HEK293 (cell line): ENCODE measurements around the gene DDX27.

Experiments
- ATF2 ChIP-seq: fragments of 450-650 bp; formaldehyde crosslinking; IDR thresholded peaks from 2 replicates; pipeline ENCODE4 v1.5.1; 2016; ENCODE audit warnings: missing biosample characterization, missing genetic modification characterization, low read depth
- BCL11A ChIP-seq: fragments of 450-650 bp; formaldehyde crosslinking; IDR thresholded peaks from 2 replicates; pipeline ENCODE4 v1.5.1; 2016; ENCODE audit warnings: low read depth, missing biosample characterization, missing genetic modification characterization
- GLI4 ChIP-seq: fragments of 450-650 bp; formaldehyde crosslinking; IDR thresholded peaks from 2 replicates; pipeline ENCODE4 v1.5.1; 2016; ENCODE audit warnings: missing biosample characterization, missing genetic modification characterization
- KLF1 ChIP-seq: fragments of 450-650 bp; formaldehyde crosslinking; IDR thresholded peaks from 2 replicates; pipeline ENCODE4 v1.5.1; 2016; ENCODE audit warnings: missing biosample characterization, missing genetic modification characterization
- KLF17 ChIP-seq: fragments of 450-650 bp; formaldehyde crosslinking; IDR thresholded peaks from 2 replicates; pipeline ENCODE4 v1.5.1; 2016; ENCODE audit warnings: missing biosample characterization, missing genetic modification characterization
- OVOL3 ChIP-seq: fragments of 450-650 bp; formaldehyde crosslinking; IDR thresholded peaks from 2 replicates; pipeline ENCODE4 v1.5.1; 2016; ENCODE audit warnings: missing biosample characterization, missing genetic modification characterization
- YY2 ChIP-seq: fragments of 450-650 bp; formaldehyde crosslinking; IDR thresholded peaks from 2 replicates; pipeline ENCODE4 v1.5.1; 2016; ENCODE audit warnings: missing biosample characterization, missing genetic modification characterization
- ZFP37 ChIP-seq: fragments of 450-650 bp; formaldehyde crosslinking; IDR thresholded peaks from 2 replicates; pipeline ENCODE4 v1.5.1; 2016; ENCODE audit warnings: missing biosample characterization, missing genetic modification characterization
- ZFP41 ChIP-seq: fragments of 450-650 bp; formaldehyde crosslinking; IDR thresholded peaks from 2 replicates; pipeline ENCODE4 v1.5.1; 2016; ENCODE audit warnings: missing biosample characterization, missing genetic modification characterization, borderline replicate concordance
- ZIC2 ChIP-seq: fragments of 450-650 bp; formaldehyde crosslinking; IDR thresholded peaks from 2 replicates; pipeline ENCODE4 v1.5.1; 2016; ENCODE audit warnings: missing biosample characterization, missing genetic modification characterization
- ZNF184 ChIP-seq: fragments of 450-650 bp; IDR thresholded peaks from 2 replicates; pipeline ENCODE4 v1.5.1; 2018; ENCODE audit warnings: missing biosample characterization, mild to moderate bottlenecking, missing genetic modification characterization
- ZNF221 ChIP-seq: fragments of 450-650 bp; formaldehyde crosslinking; IDR thresholded peaks from 2 replicates; pipeline ENCODE4 v1.5.1; 2017; ENCODE audit warnings: missing biosample characterization, missing genetic modification characterization, borderline replicate concordance
- ZNF274 ChIP-seq, 2 experiments: fragments of 200-500 bp in 1 of 2; fragments of 450-650 bp in 1 of 2; sonication (Bioruptor generic) in 1 of 2; formaldehyde crosslinking in 1 of 2; IDR thresholded peaks; 2 replicates each; pipeline versions ENCODE4 v1.5.1 to v1.6.1; 2014 to 2016; ENCODE audit warnings: borderline replicate concordance in 1 of 2, inconsistent platforms in 1 of 2, low read length in 1 of 2, missing biosample characterization in 1 of 2, missing genetic modification characterization in 1 of 2
- ZNF324 ChIP-seq: fragments of 450-650 bp; formaldehyde crosslinking; IDR thresholded peaks from 2 replicates; pipeline ENCODE4 v1.5.1; 2016; ENCODE audit warnings: missing biosample characterization, missing genetic modification characterization
- ZNF354C ChIP-seq: fragments of 450-650 bp; formaldehyde crosslinking; IDR thresholded peaks from 2 replicates; pipeline ENCODE4 v1.5.1; 2016; ENCODE audit warnings: missing biosample characterization, missing genetic modification characterization, low read depth, borderline replicate concordance
- ZNF366 ChIP-seq: fragments of 450-650 bp; formaldehyde crosslinking; conservative IDR thresholded peaks from 2 replicates; pipeline ENCODE4 v1.5.1; 2016; ENCODE audit warnings: missing biosample characterization, missing genetic modification characterization
- ZNF404 ChIP-seq: fragments of 450-650 bp; formaldehyde crosslinking; IDR thresholded peaks from 2 replicates; pipeline ENCODE4 v1.5.1; 2017; ENCODE audit warnings: missing biosample characterization, missing genetic modification characterization
- ZNF449 ChIP-seq: fragments of 450-650 bp; formaldehyde crosslinking; IDR thresholded peaks from 2 replicates; pipeline ENCODE4 v1.5.1; 2017; ENCODE audit warnings: missing biosample characterization, mild to moderate bottlenecking, missing genetic modification characterization, moderate library complexity
- ZNF514 ChIP-seq: fragments of 450-650 bp; formaldehyde crosslinking; IDR thresholded peaks from 2 replicates; pipeline ENCODE4 v1.5.1; 2016; ENCODE audit warnings: missing biosample characterization, missing genetic modification characterization
- ZNF518A ChIP-seq: fragments of 450-650 bp; formaldehyde crosslinking; conservative IDR thresholded peaks from 2 replicates; pipeline ENCODE4 v1.5.1; 2016; ENCODE audit warnings: low read depth, missing biosample characterization, missing genetic modification characterization
- ZNF558 ChIP-seq: fragments of 450-650 bp; formaldehyde crosslinking; IDR thresholded peaks from 2 replicates; pipeline ENCODE4 v1.5.1; 2016; ENCODE audit warnings: missing biosample characterization, missing genetic modification characterization
- ZNF560 ChIP-seq: fragments of 450-650 bp; formaldehyde crosslinking; IDR thresholded peaks from 2 replicates; pipeline ENCODE4 v1.5.1; 2017; ENCODE audit warnings: missing biosample characterization, missing genetic modification characterization, borderline replicate concordance
- ZNF621 ChIP-seq: fragments of 450-650 bp; formaldehyde crosslinking; IDR thresholded peaks from 2 replicates; pipeline ENCODE4 v1.5.1; 2017; ENCODE audit warnings: missing biosample characterization, missing genetic modification characterization
- ZNF664 ChIP-seq: fragments of 450-650 bp; formaldehyde crosslinking; IDR thresholded peaks from 2 replicates; pipeline ENCODE4 v1.5.1; 2016; ENCODE audit warnings: missing biosample characterization, missing genetic modification characterization
- ZNF701 ChIP-seq: fragments of 450-650 bp; formaldehyde crosslinking; IDR thresholded peaks from 2 replicates; pipeline ENCODE4 v1.5.1; 2016; ENCODE audit warnings: missing biosample characterization, missing genetic modification characterization
- ZNF777 ChIP-seq: fragments of 450-650 bp; formaldehyde crosslinking; IDR thresholded peaks from 2 replicates; pipeline ENCODE4 v1.5.1; 2017; ENCODE audit warnings: missing biosample characterization, missing genetic modification characterization, borderline replicate concordance
- ZSCAN23 ChIP-seq: fragments of 450-650 bp; formaldehyde crosslinking; IDR thresholded peaks from 2 replicates; pipeline ENCODE4 v1.5.1; 2016; ENCODE audit warnings: missing biosample characterization, missing genetic modification characterization
- TF ChIP-seq, protein P1 (sequence below): fragments of 450-650 bp; formaldehyde crosslinking; IDR thresholded peaks from 2 replicates; pipeline ENCODE4 v1.5.1; 2016; ENCODE audit warnings: missing biosample characterization, missing genetic modification characterization
- TF ChIP-seq, protein P2 (sequence below): fragments of 450-650 bp; formaldehyde crosslinking; IDR thresholded peaks from 2 replicates; pipeline ENCODE4 v1.5.1; 2016; ENCODE audit warnings: missing biosample characterization, missing genetic modification characterization

Gene DDX27

GRCh38 chr20:49278818-49279676, 59.8 kb downstream of the DDX27 start (continued):
- no peak for TF ChIP-seq ZNF560 (tag by site-specific recombination)
- TF ChIP-seq, protein P1, sequence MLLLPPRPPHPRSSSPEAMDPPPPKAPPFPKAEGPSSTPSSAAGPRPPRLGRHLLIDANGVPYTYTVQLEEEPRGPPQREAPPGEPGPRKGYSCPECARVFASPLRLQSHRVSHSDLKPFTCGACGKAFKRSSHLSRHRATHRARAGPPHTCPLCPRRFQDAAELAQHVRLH (tag by site-specific recombination) = no peak
- TF ChIP-seq ZIC2 (tag by site-specific recombination) = no peak
- no peak for TF ChIP-seq ZNF354C (tag by site-specific recombination)
- TF ChIP-seq ZNF621 = no peak
- TF ChIP-seq ZNF221 (tag by site-specific recombination) = no peak
- TF ChIP-seq ZNF518A = no peak
- TF ChIP-seq, protein P2, sequence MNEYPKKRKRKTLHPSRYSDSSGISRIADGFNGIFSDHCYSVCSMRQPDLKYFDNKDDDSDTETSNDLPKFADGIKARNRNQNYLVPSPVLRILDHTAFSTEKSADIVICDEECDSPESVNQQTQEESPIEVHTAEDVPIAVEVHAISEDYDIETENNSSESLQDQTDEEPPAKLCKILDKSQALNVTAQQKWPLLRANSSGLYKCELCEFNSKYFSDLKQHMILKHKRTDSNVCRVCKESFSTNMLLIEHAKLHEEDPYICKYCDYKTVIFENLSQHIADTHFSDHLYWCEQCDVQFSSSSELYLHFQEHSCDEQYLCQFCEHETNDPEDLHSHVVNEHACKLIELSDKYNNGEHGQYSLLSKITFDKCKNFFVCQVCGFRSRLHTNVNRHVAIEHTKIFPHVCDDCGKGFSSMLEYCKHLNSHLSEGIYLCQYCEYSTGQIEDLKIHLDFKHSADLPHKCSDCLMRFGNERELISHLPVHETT (tag by site-specific recombination) = no peak
- TF ChIP-seq ZNF449 (tag by site-specific recombination) = no peak
- TF ChIP-seq KLF17 (tag by site-specific recombination) = no peak
- TF ChIP-seq ZNF184 (tag by site-specific recombination) = no peak
- peak; percentile 47; the same call in 1 of the 2 replicates for TF ChIP-seq ZNF777 (tag by site-specific recombination)
- TF ChIP-seq KLF1 = no peak
- no peak for TF ChIP-seq BCL11A (tag by site-specific recombination)
- TF ChIP-seq OVOL3 (tag by site-specific recombination) = no peak
- no peak for TF ChIP-seq ZSCAN23
- no peak for TF ChIP-seq ZFP41 (tag by site-specific recombination)
- no peak for TF ChIP-seq ATF2 (tag by site-specific recombination)
- no peak for TF ChIP-seq ZNF558 (tag by site-specific recombination)
- 0 out of 2 replicates have a peak, but pooled peaks have one; percentile 43 for TF ChIP-seq ZNF404 (tag by site-specific recombination)
- TF ChIP-seq YY2 (tag by site-specific recombination) = peak; percentile 4; the same call in 1 of the 2 replicates
- TF ChIP-seq ZFP37 (tag by site-specific recombination) = 0 out of 2 replicates have a peak, but pooled peaks have one; percentile 45
- no peak for TF ChIP-seq ZNF324 (tag by site-specific recombination)
- TF ChIP-seq ZNF664 (tag by site-specific recombination) = no peak
- 0 out of 2 replicates have a peak, but pooled peaks have one; percentile 10 for TF ChIP-seq ZNF514
- TF ChIP-seq GLI4 (tag by site-specific recombination) = no peak
- no peak for TF ChIP-seq ZNF274 (IDR thresholded peaks at IDR 0.05; ENCODE audit: low read length)
- no peak for TF ChIP-seq ZNF274 (tag by site-specific recombination; IDR thresholded peaks at IDR 0.05; ENCODE audit: borderline replicate concordance)
- TF ChIP-seq ZNF366 = no peak
- no peak for TF ChIP-seq ZNF701 (tag by site-specific recombination)
